Stomach (tissue), 9 donors: ENCODE results near the gene NOXRED1. TPM values are rescaled to one million over a fixed set of nuclear protein-coding genes. Genes with fewer than 3 reads are reported as not detected.

Experiments
- DNase-seq, 2 donors: peaks; one replicate each; pipeline versions ENCODE4 v3.0.0 to v3.0.0-alpha.2; 2013 to 2019
- H3K27ac ChIP-seq, 5 donors: fragments of 200-600 bp in 4 of 5; sonication (generic) in 4 of 5; one replicate each; pipeline ENCODE4 v1.5.1; 2013 to 2019; ENCODE audit warnings: mild to moderate bottlenecking in 1 of 5, moderate library complexity in 1 of 5
- H3K27me3 ChIP-seq, 3 donors: fragments of 200-600 bp; sonication (generic); one replicate each; pipeline ENCODE4 v1.5.1; 2017 to 2019; ENCODE audit warnings: mixed run types in 1 of 3
- H3K36me3 ChIP-seq, 4 donors: fragments of 200-600 bp; sonication (generic); 1 replicate in 3 of 4; 2 replicates in 1 of 4; pipeline ENCODE4 v1.5.1; 2016 to 2019
- H3K4me1 ChIP-seq, 4 donors: fragments of 200-600 bp; sonication (generic); one replicate each; pipeline ENCODE4 v1.5.1; 2016 to 2019
- H3K4me3 ChIP-seq, 4 donors: fragments of 200-600 bp; sonication (generic) in 3 of 4; one replicate each; pipeline ENCODE4 v1.5.1; 2016 to 2019; ENCODE audit warnings: mild to moderate bottlenecking in 1 of 4
- H3K9me3 ChIP-seq, 4 donors: fragments of 200-600 bp; sonication (generic); one replicate each; pipeline ENCODE4 v1.5.1; 2016 to 2019
- CTCF ChIP-seq, 7 experiments: fragments of 450-650 bp in 4 of 7; fragments of 200-600 bp in 3 of 7; sonication (generic) in 3 of 7; IDR thresholded peaks; one replicate each; pipeline ENCODE4 v1.5.1; 2016 to 2019; ENCODE audit warnings: antibody characterized with exemption in 7 of 7, control low read depth in 2 of 7, mild to moderate bottlenecking in 1 of 7
- EP300 ChIP-seq: sonication (generic); formaldehyde crosslinking; IDR thresholded peaks from one replicate; pipeline ENCODE4 v1.6.1; 2017; ENCODE audit warnings: antibody characterized with exemption
- POLR2A ChIP-seq, 4 donors: fragments of 450-650 bp; IDR thresholded peaks; one replicate each; pipeline ENCODE4 v1.6.1; 2016; ENCODE audit warnings: antibody characterized with exemption in 4 of 4, control low read depth in 2 of 4, mild to moderate bottlenecking in 1 of 4, moderate library complexity in 1 of 4
- POLR2AphosphoS5 ChIP-seq, 3 donors: sonication (generic); formaldehyde crosslinking; IDR thresholded peaks; one replicate each; pipeline ENCODE4 v1.6.1; 2016; ENCODE audit warnings: antibody characterized with exemption in 3 of 3
- WGBS, 5 donors: extraction: QIAGEN DNeasy Blood & Tissue Kit in 3 of 5; methylation state at CpG; one replicate each; pipeline versions ENCODE4 v1.1.5 to v1.1.7; 2013 to 2018; 5-methylcytosine and 5-hydroxymethylcytosine counted together
- intact Hi-C: fragments of 100-400 bp; cut with DNase I; formaldehyde crosslinking; loops from one replicate; pipeline ENCODE4 v1.15.1; 2023; ENCODE audit warnings: low total_unique reads
- polyA plus RNA-seq, 3 donors: library from polyadenylated mRNA; stranded (reverse); fragments of 200-250 nt; gene quantifications; one replicate each; pipeline ENCODE4 v1.2.3, GENCODE V29; 2013
- total RNA-seq, 5 donors: library from RNA; depleted of rRNA; stranded (reverse); fragments of >200 nt; gene quantifications; one replicate each; pipeline versions ENCODE4 v1.1.0 to v1.2.3, GENCODE V29; 2014 to 2016
- donor health status: healthy with polysubstance abuse.
- donor health status: Bipolar disorder and iron deficiency.
- donor health status: healthy.

NOXRED1 gene
- total and polyA plus RNA-seq, 8 donors: 0.08 to 0.46 (median 0.18) TPM; not detected in 5

GRCh38 chr14:77438596-77438995, 15.3 kb upstream of the NOXRED1 start:
- H3K27ac ChIP-seq: no peak overlapping the region
- TF ChIP-seq POLR2AphosphoS5 (IDR thresholded peaks at IDR 0.05) (no peak), EP300 (no peak), CTCF (IDR thresholded peaks at IDR 0.05) (no peak), POLR2A (IDR thresholded peaks at IDR 0.05) (no peak)
- intact Hi-C loops: no loop called here
- no peaks in the 10 kb centered on the region for H3K27me3 ChIP-seq
- WGBS, 5 donors: 91 to 100% (median 96%) methylated on average over 1 of the region's 1 CpG
- H3K4me3 ChIP-seq: no peak overlapping the region
- no peak for DNase-seq
- H3K36me3 ChIP-seq: peaks cover 34 to 99% (median 98%) of the 10 kb centered on the region in 4 donors
- H3K4me1 ChIP-seq: no peaks in the 10 kb centered on the region
- H3K9me3 ChIP-seq: no peaks in the 10 kb centered on the region

- WGBS, 5 donors: 96 to 100% (median 98%) methylated on average over 3 of the region's 3 CpGs
- intact Hi-C loops: no loop called here
- H3K27ac ChIP-seq: no peak overlapping the region
- H3K36me3 ChIP-seq: peaks cover 19 to 99% (median 98%) of the 10 kb centered on the region in 4 donors
- H3K9me3 ChIP-seq: no peaks in the 10 kb centered on the region
- H3K4me1 ChIP-seq: no peaks in the 10 kb centered on the region
- TF ChIP-seq POLR2AphosphoS5 (IDR thresholded peaks at IDR 0.05) (no peak), EP300 (no peak), POLR2A (IDR thresholded peaks at IDR 0.05) (no peak), CTCF (IDR thresholded peaks at IDR 0.05) (no peak)
- no peak for DNase-seq
- H3K27me3 ChIP-seq: no peaks in the 10 kb centered on the region
- H3K4me3 ChIP-seq: no peak overlapping the region
Observed at GRCh38 chr14:77436042-77436441, 12.7 kb upstream of the NOXRED1 start.

- no peaks in the 10 kb centered on the region for H3K27me3 ChIP-seq
- intact Hi-C loops: no loop called here
- TF ChIP-seq EP300 (no peak), POLR2AphosphoS5 (IDR thresholded peaks at IDR 0.05) (no peak), POLR2A (IDR thresholded peaks at IDR 0.05) (no peak), CTCF (IDR thresholded peaks at IDR 0.05) (no peak)
- H3K9me3 ChIP-seq: no peaks in the 10 kb centered on the region
- no peak for DNase-seq
- 88 to 98% (median 96%) methylated on average over 3 of the region's 3 CpGs for WGBS, 5 donors
- H3K27ac ChIP-seq: no peak overlapping the region
- H3K36me3 ChIP-seq: peaks cover 61 to 100% (median 99%) of the 10 kb centered on the region in 4 donors
- H3K4me1 ChIP-seq: no peaks in the 10 kb centered on the region
- no peak overlapping the region for H3K4me3 ChIP-seq
Observed at GRCh38 chr14:77426396-77426795, 3.1 kb upstream of the NOXRED1 start.

GRCh38 chr14:77424862-77425261, 1.5 kb upstream of the NOXRED1 start:
- Histone ChIP-seq H3K4me1 (no peaks in the 10 kb centered on the region), H3K4me3 (no peak overlapping the region), H3K27me3 (no peaks in the 10 kb centered on the region), H3K27ac (no peak overlapping the region), H3K36me3 (peaks cover 61 to 93% (median 90%) of the 10 kb centered on the region in 4 donors), H3K9me3 (peaks cover 0 to 10% (median 4%) of the 10 kb centered on the region in 4 donors)
- DNase-seq: no peak
- 90 to 95% (median 94%) methylated on average over 3 of the region's 3 CpGs for WGBS, 5 donors
- intact Hi-C loops: no loop called here
- TF ChIP-seq CTCF (IDR thresholded peaks at IDR 0.05) (no peak), EP300 (no peak), POLR2A (IDR thresholded peaks at IDR 0.05) (no peak), POLR2AphosphoS5 (IDR thresholded peaks at IDR 0.05) (no peak)
